D721Med (cell line): ENCODE data around the gene WNK1.

Experiments
- DNase-seq: peaks from one replicate; pipeline ENCODE4 v3.0.0; 2011; ENCODE audit warnings: low spot score; ENCODE audit not compliant: insufficient read length
- FAIRE-seq: peaks from 2 replicates; lab custom pipeline; 2011; peaks lifted over from hg19 to GRCh38; lab: Jason Lieb, UNC
- CTCF ChIP-seq: IDR thresholded peaks from 2 replicates; pipeline ENCODE4 v1.5.1; 2012; ENCODE audit warnings: mild to moderate bottlenecking, control low read depth; ENCODE audit not compliant: insufficient read depth; ENCODE audit errors: missing control alignments

The WNK1 gene

DNA sequence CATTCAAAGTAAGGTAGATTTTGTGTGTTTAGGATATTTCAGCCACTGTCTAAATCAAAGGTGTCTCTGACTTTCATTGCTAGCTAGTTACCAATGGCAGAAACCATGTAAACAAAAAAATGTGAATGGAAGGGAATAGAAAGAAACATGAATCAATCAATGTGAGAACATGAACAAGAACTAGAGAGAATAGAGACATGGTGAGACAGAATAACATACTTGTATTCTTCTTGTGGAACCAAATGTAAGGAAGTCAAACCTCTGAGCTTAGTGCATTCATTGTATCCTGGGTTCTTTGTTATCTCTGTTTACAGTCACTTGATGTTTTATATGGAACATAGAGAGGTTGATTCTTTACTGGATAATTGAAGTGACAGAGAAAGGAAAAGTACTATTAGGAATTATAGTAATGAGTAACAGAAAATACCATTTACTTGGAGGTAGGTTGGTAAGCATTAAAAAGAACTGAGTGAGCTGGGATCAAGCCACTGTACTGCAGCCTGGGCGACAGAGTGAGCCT lies 2.6 kb upstream of the WNK1 start:
- peak; percentile 79 for FAIRE-seq
- no peak for DNase-seq
- no peak for TF ChIP-seq CTCF

- DNase-seq (no peak), FAIRE-seq (peak; percentile 55)
- TF ChIP-seq CTCF = no peak
Measured at GRCh38 chr12:750366-751191, 1.8 kb upstream of the WNK1 start.

DNA sequence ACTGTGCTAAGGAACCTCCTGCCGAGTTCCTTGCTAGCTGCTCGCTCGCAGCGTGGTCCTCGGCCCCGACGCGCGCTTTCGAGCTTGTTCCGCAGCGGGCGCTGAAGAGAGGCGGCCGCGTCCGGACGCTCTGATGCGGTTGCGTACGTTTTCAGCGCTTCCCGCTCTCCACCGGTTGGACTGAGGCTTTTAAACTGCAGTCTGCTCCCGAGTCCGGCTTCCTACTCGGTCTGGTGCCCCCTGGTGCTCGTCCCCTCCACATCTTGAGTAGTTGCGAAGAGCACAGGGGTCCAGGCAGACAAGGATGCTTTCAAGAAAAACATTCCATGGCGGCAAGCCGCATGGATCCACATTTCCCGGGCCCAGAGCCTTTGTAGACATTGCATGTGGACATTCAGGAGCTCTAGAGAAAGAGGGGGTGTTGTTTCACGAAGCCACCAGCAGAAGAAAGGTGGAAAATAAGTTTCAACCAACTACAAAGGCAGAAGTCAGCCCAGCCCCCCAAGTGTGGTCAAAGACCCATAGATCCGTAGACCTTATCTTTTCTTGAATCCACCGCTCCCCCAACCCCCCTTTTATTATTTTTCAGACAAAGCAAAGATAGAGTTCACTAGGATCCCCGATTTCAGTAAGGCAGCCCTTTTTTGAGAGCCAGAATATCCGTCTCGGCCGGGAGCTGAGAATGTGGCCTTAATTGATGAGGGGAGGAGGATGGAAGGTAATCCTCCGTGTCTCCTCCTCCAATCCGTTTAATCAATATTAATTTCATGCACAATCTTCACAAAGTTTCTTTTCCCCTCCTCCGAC lies 984 bp upstream of the WNK1 start:
- TF ChIP-seq CTCF = peak; percentile 80
- FAIRE-seq (no peak), DNase-seq (no peak)

DNA sequence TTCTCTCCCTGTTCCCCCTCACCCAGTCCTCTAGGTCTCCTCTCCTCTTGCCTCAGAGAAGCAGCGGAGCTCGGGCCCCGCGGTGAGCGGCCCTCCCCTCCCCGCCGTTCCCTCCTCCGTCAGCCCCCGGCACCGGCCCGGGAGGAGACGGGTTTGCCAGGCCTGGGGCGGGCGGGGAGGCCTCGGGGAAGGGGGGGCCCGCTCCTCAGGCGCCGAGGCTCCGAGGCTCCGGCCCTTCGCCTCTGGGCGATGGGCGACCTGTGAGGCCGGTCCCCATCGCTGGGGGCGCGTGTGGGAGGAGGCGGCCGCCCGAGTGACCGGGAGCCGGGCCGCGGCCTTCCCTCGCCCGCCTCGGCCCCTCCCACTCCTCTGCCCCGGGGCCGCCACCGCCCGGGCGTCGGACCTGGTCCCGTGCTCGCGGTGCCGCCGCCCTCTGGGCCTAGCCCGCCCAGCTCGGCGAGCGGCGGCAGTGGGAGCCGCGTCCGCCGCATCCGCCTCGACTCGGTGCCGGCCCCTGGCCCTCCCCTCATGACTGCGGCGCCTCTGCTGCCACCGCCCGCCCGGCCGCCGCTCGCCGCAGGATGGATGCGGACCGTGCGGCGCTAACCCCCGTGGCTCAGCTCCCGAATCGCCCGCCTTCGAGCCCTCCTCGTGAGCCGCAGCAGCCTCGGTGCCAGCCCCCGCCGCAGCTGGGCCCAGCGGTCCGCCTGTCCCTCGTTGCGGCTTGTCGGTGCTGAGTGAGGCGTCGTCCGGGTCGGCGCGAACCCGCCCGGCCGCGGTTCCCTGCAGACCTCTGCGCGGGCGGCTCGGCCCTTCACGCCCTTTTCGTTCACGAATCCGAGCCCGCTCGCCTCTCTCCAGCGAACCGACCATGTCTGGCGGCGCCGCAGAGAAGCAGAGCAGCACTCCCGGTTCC lies 574 bp downstream of the WNK1 start:
- FAIRE-seq (no peak), DNase-seq (no peak)
- no peak for TF ChIP-seq CTCF

DNA sequence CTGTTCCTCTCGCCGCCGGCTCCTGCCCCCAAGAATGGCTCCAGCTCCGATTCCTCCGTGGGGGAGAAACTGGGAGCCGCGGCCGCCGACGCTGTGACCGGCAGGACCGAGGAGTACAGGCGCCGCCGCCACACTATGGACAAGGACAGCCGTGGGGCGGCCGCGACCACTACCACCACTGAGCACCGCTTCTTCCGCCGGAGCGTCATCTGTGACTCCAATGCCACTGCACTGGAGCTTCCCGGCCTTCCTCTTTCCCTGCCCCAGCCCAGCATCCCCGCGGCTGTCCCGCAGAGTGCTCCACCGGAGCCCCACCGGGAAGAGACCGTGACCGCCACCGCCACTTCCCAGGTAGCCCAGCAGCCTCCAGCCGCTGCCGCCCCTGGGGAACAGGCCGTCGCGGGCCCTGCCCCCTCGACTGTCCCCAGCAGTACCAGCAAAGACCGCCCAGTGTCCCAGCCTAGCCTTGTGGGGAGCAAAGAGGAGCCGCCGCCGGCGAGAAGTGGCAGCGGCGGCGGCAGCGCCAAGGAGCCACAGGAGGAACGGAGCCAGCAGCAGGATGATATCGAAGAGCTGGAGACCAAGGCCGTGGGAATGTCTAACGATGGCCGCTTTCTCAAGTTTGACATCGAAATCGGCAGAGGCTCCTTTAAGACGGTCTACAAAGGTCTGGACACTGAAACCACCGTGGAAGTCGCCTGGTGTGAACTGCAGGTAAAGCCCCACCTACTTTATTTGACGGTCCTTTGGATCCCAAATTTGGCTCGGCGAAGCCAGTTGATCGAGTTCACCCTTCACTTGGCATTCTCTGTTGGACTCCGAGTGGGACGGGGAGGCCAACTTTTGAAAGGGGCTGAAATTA lies 1.5 kb downstream of the WNK1 start:
- TF ChIP-seq CTCF = no peak
- FAIRE-seq (no peak), DNase-seq (no peak)

DNA sequence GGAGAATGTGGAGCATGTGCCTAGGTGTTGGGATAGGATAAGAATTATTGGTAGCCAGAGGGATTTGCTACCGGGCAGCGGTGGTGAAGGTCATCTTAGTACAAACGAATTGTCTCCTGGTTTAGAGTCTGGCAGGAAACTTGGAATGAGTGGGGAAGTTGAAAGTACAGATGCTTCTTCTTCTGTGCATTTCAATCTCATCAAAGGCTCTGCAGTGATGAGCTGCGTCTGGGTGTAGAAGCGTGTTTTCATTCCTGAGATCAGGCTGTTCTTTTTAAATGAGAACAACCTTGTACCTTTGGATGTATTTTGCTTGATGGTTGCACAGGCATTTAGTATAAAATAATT lies 2.1 kb downstream of the WNK1 start:
- FAIRE-seq (no peak), DNase-seq (no peak)
- TF ChIP-seq CTCF = no peak
